ENCODE data around the gene C6orf47.

C6orf47 gene

DNA sequence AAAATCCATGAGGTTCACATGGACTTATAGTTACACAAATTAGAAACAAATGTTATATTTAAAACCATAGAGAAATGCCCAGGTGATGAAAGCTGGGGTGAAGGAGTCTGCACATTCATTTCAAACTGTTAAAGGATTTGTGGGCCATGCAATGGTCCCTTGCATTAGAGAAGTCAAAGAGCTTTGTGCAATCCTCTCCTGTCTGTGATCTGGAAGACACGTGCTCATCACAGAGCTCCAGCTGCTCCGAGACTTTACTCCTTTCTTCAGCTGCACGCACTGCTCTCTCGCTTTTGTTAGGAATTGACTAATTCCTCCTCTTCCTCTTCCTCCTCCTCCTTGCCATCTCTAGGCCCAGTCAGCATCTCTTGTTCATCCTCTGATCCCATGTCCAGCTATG is 49.6 kb downstream of the C6orf47 start:
- DNase-seq (ENCODE audit: low read depth in 2 of 2): no peak
- H3K4me3 ChIP-seq (replicated peaks in 1 of 2; ENCODE audit: low read depth in 2 of 2, low read length in 2 of 2): no peak overlapping the region
- TF ChIP-seq, protein P1, sequence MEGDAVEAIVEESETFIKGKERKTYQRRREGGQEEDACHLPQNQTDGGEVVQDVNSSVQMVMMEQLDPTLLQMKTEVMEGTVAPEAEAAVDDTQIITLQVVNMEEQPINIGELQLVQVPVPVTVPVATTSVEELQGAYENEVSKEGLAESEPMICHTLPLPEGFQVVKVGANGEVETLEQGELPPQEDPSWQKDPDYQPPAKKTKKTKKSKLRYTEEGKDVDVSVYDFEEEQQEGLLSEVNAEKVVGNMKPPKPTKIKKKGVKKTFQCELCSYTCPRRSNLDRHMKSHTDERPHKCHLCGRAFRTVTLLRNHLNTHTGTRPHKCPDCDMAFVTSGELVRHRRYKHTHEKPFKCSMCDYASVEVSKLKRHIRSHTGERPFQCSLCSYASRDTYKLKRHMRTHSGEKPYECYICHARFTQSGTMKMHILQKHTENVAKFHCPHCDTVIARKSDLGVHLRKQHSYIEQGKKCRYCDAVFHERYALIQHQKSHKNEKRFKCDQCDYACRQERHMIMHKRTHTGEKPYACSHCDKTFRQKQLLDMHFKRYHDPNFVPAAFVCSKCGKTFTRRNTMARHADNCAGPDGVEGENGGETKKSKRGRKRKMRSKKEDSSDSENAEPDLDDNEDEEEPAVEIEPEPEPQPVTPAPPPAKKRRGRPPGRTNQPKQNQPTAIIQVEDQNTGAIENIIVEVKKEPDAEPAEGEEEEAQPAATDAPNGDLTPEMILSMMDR (IDR thresholded peaks at IDR 0.05; ENCODE audit: low read depth, low read length): no peak

DNA sequence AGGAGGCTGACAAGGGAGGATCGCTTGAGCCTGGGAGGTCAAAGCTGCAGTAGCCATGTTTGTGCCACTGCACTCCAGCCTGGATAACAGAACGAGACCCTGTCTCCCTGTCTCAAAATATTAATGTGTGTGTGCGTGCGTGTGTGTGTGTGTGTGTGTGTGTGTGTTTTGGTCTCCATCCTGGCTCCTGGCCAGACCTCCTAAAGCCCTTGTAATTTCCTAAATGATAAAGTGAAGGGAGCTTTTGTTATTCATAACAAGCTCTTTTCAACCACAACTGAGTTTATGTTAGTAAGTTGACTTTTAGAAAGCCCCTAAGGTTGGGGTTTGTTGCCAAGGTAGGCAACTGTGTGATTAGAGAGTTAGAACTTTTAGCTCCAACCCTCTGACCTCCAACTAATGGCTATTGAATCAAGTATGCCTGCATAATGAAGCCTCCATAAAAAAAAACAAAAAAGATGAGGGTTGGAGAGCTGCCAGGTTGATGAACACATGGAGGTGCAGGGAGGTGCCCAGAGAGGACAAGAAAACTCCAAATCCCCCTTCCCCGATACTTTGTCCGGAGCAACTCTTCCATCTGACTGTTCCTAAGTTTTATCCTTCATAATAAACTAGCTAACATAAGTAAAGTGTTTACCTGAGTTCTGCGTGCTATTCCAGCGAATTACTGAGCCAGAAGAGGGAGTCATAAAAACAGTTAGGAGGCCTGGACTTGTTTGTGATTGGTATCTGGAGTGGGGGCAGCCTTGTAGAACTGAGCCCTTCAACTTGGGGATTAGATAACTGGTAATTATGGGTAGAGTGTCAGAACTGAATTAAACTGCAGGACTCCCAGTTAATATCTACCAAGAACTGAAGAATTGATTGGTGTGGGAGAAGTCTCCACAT is 50.8 kb downstream of the C6orf47 start:
- peak in 1 of 2 donors; percentile 38 for DNase-seq (ENCODE audit: low read depth in 2 of 2)
- TF ChIP-seq, protein P1 (IDR thresholded peaks at IDR 0.05; ENCODE audit: low read depth, low read length): no peak

More for the DNA sequence above, 50.8 kb downstream of the C6orf47 start:
- H3K4me3 ChIP-seq (replicated peaks in 1 of 2; ENCODE audit: low read depth in 2 of 2, low read length in 2 of 2): no peak overlapping the region

Measured in cardiac fibroblast (primary cell).